GM10847 (cell line): ENCODE measurements around the gene PROCA1.
A peak's percentile ranks its signal among the peaks of the same experiment; 100 is the strongest.

Source experiments
- POLR2A ChIP-seq: IDR thresholded peaks from 2 replicates; pipeline ENCODE4 v1.6.1; 2011; ENCODE audit not compliant: insufficient read length; ENCODE audit errors: extremely low read depth

Gene PROCA1

DNA sequence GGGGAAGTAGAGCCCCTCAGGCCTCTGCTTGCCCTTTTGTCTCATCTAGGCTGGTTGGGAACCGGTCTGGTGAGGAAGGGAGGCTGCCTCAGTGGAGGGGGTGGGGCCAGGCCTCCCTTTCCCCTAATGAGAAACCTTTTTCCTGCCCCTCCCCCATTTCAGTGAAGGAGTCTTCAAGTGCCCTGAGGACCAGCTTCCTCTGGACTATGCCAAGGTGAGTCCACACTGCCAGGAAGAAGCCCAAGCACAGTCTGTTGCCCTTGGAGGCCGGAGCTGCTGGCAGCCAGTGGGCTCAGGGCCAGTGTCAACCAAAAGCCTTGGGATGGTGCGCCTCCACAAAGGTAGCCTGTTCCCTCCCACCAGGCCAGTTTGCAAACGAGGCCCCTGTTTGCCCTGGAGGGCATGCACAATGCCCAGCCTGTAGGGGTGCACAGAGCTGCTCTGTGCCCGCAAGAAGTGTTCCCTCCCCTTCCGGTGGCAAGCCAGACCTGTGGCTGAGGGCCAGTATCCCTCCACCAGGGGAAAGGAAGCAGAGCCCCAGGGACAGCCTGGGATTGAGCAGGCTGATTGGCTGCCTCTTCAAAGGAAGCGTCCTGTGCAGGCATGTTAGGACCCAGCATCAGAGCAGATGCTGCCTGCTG is 35.5 kb upstream of the PROCA1 start:
- no peak for TF ChIP-seq POLR2A

GRCh38 chr17:28746611-28747050 is 34.9 kb upstream of the PROCA1 start:
- no peak for TF ChIP-seq POLR2A

- TF ChIP-seq POLR2A: peak; percentile 4
Observed at GRCh38 chr17:28745786-28746411, 34.2 kb upstream of the PROCA1 start.

- TF ChIP-seq POLR2A: peak; percentile 6
Observed at GRCh38 chr17:28744972-28745785, 33.5 kb upstream of the PROCA1 start.

- no peak for TF ChIP-seq POLR2A
Observed at GRCh38 chr17:28744104-28744971, 32.6 kb upstream of the PROCA1 start.

DNA sequence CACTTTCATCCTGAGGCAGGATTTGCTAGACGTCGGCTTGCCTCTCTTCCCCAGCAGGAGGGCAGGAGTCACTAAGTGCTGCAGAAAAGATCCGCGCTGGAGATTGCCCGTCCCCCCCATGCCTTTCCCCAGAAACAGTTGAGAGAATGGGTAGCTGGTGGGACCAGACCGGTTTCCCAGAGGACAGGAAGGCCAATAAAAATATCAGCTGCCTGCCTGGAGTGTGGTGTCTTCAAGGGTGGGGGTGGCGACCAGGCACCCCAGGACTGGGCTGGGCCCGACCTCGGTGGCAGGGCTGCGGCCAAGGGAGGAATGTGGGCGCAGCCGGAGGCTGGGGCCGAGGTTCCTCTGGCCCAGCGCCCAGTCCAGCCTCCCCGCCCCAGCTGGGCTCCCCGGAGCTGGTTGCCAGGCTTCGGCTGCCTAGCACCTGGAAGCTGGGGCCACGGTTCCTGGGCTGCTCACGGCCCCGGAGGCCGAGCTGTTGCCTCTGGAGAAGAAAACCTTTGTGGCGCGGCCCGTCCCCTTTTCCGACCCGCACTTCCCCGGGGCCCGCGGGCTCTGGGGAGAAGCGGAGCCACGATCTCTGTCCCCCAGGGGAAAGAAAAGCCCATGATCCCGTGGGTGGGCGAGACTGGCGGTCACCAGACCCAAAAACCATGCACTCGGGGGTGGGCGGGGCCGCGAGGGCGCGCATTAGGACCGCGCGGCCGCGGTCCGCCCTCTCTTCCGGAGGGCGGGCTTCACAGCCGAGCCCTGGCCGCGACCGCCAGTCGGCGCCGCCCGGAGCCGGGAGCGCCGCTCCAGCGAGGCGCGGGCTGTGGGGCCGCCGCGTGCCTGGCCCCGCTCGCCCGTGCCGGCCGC is 31.8 kb upstream of the PROCA1 start, which contains the start of gene TRAF4:
Gene TRAF4, plus strand, starts transcription at position 769 of the 861 bp plus-strand sequence. CDS start 102 bp downstream, outside the sequence.
- peak; percentile 98 for TF ChIP-seq POLR2A

DNA sequence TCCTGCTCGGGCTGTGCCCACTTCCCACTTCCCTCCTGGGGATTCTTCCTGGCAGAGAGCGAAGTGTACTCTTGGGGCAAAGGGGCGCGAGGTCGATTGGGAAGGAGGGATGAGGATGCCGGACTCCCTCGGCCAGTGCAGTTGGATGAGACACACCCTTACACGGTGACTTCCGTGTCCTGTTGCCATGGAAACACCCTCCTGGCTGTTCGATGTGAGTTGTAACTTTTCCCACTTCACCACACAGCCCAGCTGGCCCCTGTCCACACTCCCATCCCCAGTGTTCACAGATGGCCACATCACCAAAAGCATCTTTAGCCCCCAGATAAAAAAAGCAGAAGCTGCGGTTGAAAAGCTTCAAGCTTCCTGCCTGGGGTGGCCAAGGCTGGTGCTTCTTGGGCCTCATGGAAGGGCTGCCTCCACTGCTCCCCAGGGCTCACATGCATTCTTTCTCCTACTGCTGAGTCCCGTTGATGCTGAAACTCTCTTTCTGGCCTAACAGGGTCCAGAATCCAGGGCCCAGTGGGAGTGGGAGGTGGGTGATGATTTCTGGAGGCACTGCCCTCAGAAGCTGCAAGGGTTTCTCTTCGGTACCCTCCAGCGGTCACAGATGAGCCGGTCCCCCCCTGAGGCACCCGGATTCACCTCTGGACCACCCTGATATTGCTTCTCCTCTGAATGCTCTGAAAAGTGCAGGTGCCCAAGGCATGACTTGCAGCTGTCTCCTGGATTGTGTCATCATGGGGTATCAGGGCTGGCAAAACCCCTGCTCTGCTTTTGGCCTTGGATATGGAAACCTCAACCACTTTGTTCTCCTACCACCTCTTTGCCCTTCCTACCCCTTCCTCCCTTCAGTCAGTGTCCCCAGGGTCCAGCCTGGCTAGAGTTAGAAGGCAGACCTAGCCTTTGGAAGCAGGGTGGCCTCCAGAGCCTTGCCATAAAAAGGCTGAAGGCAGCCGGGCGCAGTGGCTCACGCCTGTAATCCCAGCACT is 30.0 kb upstream of the PROCA1 start:
- TF ChIP-seq POLR2A: no peak

DNA sequence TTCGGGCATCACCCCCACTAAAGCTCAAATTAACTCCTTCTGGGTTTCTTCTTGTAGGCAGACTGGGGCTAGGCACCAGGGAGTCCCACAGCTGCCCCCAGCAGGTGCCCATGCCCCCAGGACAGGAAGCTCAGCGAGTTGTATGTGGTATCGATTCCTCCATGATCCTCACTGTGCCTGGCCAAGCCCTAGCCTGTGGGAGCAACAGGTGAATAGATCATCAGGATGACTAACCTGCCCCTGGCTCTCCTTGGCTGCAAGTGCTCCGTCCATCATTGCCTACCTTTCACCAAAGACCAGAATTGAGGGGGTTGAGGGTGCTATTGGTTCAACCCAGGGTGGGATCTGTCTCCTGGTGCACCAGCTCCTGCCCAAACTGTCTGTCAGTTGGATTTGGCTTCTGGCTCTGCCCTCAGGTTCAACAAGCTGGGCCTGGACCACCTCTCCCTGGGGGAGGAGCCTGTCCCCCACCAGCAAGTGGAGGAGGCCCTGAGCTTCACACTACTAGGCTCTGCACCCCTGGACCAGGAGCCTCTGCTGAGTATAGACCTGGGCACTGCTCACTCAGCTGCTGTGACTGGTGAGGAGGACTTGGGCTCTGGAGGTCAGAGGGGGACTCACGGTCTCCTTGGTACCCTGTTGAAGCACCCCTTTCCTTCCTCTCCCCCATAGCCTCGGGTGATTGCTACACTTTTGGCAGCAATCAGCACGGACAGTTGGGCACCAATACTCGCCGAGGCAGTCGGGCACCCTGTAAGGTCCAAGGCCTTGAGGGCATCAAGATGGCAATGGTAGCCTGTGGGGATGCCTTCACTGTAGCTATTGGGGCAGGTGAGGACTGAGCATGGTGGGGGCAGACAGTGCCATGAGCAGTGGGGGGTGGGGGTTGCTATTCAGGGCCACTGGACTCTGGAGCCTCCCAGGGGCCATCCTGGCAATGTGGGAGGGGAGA is 29.0 kb upstream of the PROCA1 start:
- no peak for TF ChIP-seq POLR2A

DNA sequence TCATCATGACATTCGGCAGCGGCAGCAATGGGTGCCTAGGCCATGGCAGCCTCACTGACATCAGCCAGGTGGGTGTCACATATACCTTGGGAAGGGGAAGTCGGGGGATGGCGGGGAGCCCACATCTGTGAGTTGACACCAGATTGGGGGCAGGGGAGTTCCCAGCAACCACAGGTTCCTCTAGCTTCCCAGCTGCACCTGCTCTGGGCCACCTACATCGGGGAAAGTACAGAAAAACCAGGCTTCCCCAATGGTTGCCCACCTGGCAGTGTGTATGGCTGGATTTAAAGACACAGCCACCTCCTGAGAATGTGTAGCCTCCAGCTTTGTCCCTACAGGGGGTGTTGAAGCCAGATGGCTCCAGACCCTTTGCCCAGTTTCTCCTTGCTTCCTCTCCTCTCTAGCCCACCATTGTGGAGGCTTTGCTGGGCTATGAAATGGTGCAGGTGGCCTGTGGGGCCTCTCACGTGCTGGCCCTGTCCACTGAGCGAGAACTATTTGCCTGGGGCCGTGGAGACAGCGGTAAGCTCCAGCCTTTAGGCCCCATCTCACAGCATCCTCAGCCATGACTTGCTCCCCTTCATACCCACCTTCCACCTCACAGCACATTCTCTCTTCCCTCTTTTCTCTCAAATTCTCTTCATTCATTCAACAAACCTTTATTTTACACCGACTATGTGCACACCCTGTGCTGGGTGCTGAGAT is 27.1 kb upstream of the PROCA1 start:
- TF ChIP-seq POLR2A: peak; percentile 11

GRCh38 chr17:28737770-28738679 is 26.3 kb upstream of the PROCA1 start:
- TF ChIP-seq POLR2A: peak; percentile 66

DNA sequence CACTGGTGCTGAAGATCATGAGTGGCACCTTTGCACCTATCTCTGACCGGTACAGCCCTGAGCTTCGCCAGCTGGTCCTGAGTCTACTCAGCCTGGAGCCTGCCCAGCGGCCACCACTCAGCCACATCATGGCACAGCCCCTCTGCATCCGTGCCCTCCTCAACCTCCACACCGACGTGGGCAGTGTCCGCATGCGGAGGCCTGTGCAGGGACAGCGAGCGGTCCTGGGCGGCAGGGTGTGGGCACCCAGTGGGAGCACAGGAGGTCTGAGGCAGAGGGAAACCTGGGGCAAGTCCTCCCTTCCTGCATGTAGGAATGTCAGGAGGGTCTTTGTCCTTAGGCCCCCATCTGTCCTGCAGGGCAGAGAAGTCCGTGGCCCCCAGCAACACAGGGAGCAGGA is 25.6 kb upstream of the PROCA1 start:
- TF ChIP-seq POLR2A: no peak
